GM12891 (cell line): ENCODE measurements around the gene LRP1.

Experiments
- POLR2A ChIP-seq: IDR thresholded peaks from 2 replicates; pipeline ENCODE4 v1.6.1; 2011; ENCODE audit warnings: low read depth, low read length, control low read depth
- POLR2AphosphoS5 ChIP-seq: IDR thresholded peaks from 2 replicates; pipeline ENCODE4 v1.6.1; 2011; ENCODE audit warnings: low read depth, low read length, control low read depth
- TAF1 ChIP-seq: IDR thresholded peaks from 2 replicates; pipeline ENCODE4 v1.6.1; 2011; ENCODE audit warnings: low read depth, low read length, control low read depth

- TF ChIP-seq POLR2A (no peak), POLR2AphosphoS5 (no peak), TAF1 (no peak)
Measured at GRCh38 chr12:57203201-57203600, 74.9 kb downstream of the LRP1 start.
